WTC11 (cell line): ENCODE results near the gene ARHGAP30. TPM values are rescaled to one million over a fixed set of nuclear protein-coding genes. Genes with fewer than 3 reads are reported as not detected.

Experiments used
- ATAC-seq: fragments of 200-7000 bp; cut with Tn5 transposase; 2 replicates; pipeline ENCODE4 v1.10.0; 2021; ENCODE audit warnings: mild to moderate bottlenecking, moderate library complexity
- CTCF ChIA-PET: fragments of 300-600 bp; sonication (Branson Sonifier 250); formaldehyde crosslinking; loops from one replicate; lab custom pipeline; 2021; ENCODE audit warnings: antibody characterized with exemption; lab: Charles Lee
- POLR2A ChIA-PET: fragments of 350-600 bp; sonication (Branson Sonifier 250); formaldehyde crosslinking; loops from one replicate; lab custom pipeline; 2021; ENCODE audit warnings: antibody characterized with exemption; lab: Charles Lee
- DNase-seq: peaks from one replicate; pipeline ENCODE4 v3.0.0; 2021; ENCODE audit warnings: low spot score
- H3K27ac Mint-ChIP-seq: 2 replicates; pipeline ENCODE4 v1.8.0; 2021; ENCODE audit warnings: mixed read lengths
- H3K27me3 Mint-ChIP-seq: 2 replicates; pipeline ENCODE4 v1.8.0; 2021; ENCODE audit warnings: low read depth, mild to moderate bottlenecking, moderate library complexity, mixed read lengths
- H3K36me3 Mint-ChIP-seq: 2 replicates; pipeline ENCODE4 v1.8.0; 2021; ENCODE audit warnings: mixed read lengths
- H3K4me1 Mint-ChIP-seq: 2 replicates; pipeline ENCODE4 v1.8.0; 2022; ENCODE audit warnings: mixed read lengths
- H3K4me3 Mint-ChIP-seq: 2 replicates; pipeline ENCODE4 v1.8.0; 2021; ENCODE audit warnings: mild to moderate bottlenecking, moderate library complexity, mixed read lengths
- H3K9me3 Mint-ChIP-seq: 2 replicates; pipeline ENCODE4 v1.8.0; 2021; ENCODE audit warnings: mixed read lengths
- CREB1 ChIP-seq: sonication (generic); formaldehyde crosslinking; IDR thresholded peaks from 2 replicates; pipeline ENCODE4 v1.8.0; 2023; ENCODE audit warnings: mild to moderate bottlenecking, missing genetic modification reagents
- GABPB1 ChIP-seq: sonication (generic); formaldehyde crosslinking; IDR thresholded peaks from 2 replicates; pipeline ENCODE4 v1.8.1; 2023; ENCODE audit warnings: mild to moderate bottlenecking, missing genetic modification reagents
- JAZF1 ChIP-seq: fragments of 250-450 bp; sonication (Bioruptor Pico); IDR thresholded peaks from 2 replicates; pipeline ENCODE4 v1.9.0; 2021; ENCODE audit warnings: moderate library complexity, mild to moderate bottlenecking, inconsistent platforms
- NR1H2 ChIP-seq: sonication (generic); formaldehyde crosslinking; IDR thresholded peaks from 2 replicates; pipeline ENCODE4 v1.9.0; 2021; ENCODE audit warnings: mild to moderate bottlenecking, moderate library complexity, missing genetic modification reagents
- NR2C2 ChIP-seq: sonication (generic); formaldehyde crosslinking; IDR thresholded peaks from 2 replicates; pipeline ENCODE4 v1.8.0; 2022; ENCODE audit warnings: mild to moderate bottlenecking, missing genetic modification reagents
- RORB ChIP-seq: fragments of 250-450 bp; sonication (Bioruptor Pico); IDR thresholded peaks from 2 replicates; pipeline ENCODE4 v1.9.0; 2021; ENCODE audit warnings: mild to moderate bottlenecking
- total RNA-seq: library from RNA; stranded (reverse); gene quantifications from 3 replicates; pipeline ENCODE4 v1.2.3, GENCODE V29; 2021
- TF ChIP-seq, protein P1 (sequence below): sonication (generic); formaldehyde crosslinking; IDR thresholded peaks from 2 replicates; pipeline ENCODE4 v1.8.1; 2023; ENCODE audit warnings: mild to moderate bottlenecking, moderate library complexity, missing genetic modification reagents
- TF ChIP-seq, protein P2 (sequence below): fragments of 200-600 bp; IDR thresholded peaks from 2 replicates; pipeline ENCODE4 v1.8.0; 2022; ENCODE audit warnings: antibody characterized with exemption
- TF ChIP-seq, protein P3 (sequence below): sonication (generic); formaldehyde crosslinking; IDR thresholded peaks from 2 replicates; pipeline ENCODE4 v1.8.0; 2023; ENCODE audit warnings: missing genetic modification reagents, mild to moderate bottlenecking, borderline replicate concordance
- TF ChIP-seq, protein P4 (sequence below): fragments of 250-450 bp; sonication (Bioruptor Pico); IDR thresholded peaks from 2 replicates; pipeline ENCODE4 v1.9.0; 2021; ENCODE audit warnings: mild to moderate bottlenecking
- TF ChIP-seq, protein P5 (sequence below): sonication (generic); formaldehyde crosslinking; IDR thresholded peaks from 2 replicates; pipeline ENCODE4 v1.8.1; 2023; ENCODE audit warnings: mild to moderate bottlenecking, missing genetic modification reagents, moderate library complexity
- TF ChIP-seq, protein P6 (sequence below): sonication (generic); formaldehyde crosslinking; IDR thresholded peaks from 2 replicates; pipeline ENCODE4 v1.8.0; 2022; ENCODE audit warnings: missing genetic modification reagents
- TF ChIP-seq, protein P7 (sequence below): sonication (generic); formaldehyde crosslinking; IDR thresholded peaks from 2 replicates; pipeline ENCODE4 v1.8.1; 2023; ENCODE audit warnings: mild to moderate bottlenecking, missing genetic modification reagents, moderate library complexity
- TF ChIP-seq, protein P8 (sequence below): sonication (generic); formaldehyde crosslinking; IDR thresholded peaks from 2 replicates; pipeline ENCODE4 v1.8.1; 2023; ENCODE audit warnings: mild to moderate bottlenecking, missing genetic modification reagents

The ARHGAP30 gene
- total RNA-seq, 1 experiment from 2014 or later: 0.52 TPM

DNA sequence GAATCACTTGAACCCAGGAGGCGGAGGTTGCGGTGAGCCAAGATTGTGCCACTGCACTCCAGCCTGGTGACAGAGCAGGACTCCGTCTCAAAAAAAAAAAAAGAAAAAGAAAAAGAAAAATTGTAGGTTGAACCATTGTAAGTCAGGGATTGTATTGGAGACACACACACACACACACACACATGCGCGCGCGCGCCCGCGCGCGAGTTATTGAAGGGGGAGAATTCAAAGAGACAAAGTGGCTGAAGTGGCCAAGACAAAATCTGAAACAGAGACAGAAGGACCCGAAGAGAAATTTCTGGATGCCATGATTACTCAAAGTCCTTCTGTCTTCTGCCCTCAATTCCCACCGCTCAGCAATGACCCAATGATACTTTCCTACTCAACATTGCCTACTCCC, 24.8 kb upstream of the ARHGAP30 start (continued):
- TF ChIP-seq, protein P1, sequence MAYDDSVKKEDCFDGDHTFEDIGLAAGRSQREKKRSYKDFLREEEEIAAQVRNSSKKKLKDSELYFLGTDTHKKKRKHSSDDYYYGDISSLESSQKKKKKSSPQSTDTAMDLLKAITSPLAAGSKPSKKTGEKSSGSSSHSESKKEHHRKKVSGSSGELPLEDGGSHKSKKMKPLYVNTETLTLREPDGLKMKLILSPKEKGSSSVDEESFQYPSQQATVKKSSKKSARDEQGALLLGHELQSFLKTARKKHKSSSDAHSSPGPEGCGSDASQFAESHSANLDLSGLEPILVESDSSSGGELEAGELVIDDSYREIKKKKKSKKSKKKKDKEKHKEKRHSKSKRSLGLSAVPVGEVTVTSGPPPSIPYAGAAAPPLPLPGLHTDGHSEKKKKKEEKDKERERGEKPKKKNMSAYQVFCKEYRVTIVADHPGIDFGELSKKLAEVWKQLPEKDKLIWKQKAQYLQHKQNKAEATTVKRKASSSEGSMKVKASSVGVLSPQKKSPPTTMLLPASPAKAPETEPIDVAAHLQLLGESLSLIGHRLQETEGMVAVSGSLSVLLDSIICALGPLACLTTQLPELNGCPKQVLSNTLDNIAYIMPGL (CRISPR knock-in tag): no peak
- TF ChIP-seq JAZF1 (CRISPR knock-in tag) (no peak), NR2C2 (no peak)
- TF ChIP-seq, protein P2, sequence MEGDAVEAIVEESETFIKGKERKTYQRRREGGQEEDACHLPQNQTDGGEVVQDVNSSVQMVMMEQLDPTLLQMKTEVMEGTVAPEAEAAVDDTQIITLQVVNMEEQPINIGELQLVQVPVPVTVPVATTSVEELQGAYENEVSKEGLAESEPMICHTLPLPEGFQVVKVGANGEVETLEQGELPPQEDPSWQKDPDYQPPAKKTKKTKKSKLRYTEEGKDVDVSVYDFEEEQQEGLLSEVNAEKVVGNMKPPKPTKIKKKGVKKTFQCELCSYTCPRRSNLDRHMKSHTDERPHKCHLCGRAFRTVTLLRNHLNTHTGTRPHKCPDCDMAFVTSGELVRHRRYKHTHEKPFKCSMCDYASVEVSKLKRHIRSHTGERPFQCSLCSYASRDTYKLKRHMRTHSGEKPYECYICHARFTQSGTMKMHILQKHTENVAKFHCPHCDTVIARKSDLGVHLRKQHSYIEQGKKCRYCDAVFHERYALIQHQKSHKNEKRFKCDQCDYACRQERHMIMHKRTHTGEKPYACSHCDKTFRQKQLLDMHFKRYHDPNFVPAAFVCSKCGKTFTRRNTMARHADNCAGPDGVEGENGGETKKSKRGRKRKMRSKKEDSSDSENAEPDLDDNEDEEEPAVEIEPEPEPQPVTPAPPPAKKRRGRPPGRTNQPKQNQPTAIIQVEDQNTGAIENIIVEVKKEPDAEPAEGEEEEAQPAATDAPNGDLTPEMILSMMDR: no peak

DNA sequence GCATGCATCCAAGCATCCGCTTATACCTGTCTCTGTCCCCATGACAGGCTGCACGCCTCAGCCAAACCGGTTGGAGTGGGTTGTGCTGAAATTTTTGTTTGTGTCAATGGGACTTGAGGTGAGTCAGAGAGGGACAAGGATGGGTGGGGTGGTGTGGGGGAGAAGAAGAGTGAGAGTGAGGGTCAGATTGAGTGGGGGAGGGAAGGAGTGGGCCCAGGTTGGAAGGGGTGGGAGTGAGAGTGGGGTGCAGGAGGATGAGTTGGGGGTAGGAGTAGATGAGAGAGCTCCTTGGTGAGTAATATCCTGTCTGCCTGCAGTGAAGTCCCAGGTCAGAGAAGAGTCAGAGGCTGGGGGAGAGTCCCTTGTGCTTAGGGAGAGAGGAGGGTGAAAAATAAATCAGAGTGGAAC, 22.9 kb upstream of the ARHGAP30 start:
- TF ChIP-seq, protein P3, sequence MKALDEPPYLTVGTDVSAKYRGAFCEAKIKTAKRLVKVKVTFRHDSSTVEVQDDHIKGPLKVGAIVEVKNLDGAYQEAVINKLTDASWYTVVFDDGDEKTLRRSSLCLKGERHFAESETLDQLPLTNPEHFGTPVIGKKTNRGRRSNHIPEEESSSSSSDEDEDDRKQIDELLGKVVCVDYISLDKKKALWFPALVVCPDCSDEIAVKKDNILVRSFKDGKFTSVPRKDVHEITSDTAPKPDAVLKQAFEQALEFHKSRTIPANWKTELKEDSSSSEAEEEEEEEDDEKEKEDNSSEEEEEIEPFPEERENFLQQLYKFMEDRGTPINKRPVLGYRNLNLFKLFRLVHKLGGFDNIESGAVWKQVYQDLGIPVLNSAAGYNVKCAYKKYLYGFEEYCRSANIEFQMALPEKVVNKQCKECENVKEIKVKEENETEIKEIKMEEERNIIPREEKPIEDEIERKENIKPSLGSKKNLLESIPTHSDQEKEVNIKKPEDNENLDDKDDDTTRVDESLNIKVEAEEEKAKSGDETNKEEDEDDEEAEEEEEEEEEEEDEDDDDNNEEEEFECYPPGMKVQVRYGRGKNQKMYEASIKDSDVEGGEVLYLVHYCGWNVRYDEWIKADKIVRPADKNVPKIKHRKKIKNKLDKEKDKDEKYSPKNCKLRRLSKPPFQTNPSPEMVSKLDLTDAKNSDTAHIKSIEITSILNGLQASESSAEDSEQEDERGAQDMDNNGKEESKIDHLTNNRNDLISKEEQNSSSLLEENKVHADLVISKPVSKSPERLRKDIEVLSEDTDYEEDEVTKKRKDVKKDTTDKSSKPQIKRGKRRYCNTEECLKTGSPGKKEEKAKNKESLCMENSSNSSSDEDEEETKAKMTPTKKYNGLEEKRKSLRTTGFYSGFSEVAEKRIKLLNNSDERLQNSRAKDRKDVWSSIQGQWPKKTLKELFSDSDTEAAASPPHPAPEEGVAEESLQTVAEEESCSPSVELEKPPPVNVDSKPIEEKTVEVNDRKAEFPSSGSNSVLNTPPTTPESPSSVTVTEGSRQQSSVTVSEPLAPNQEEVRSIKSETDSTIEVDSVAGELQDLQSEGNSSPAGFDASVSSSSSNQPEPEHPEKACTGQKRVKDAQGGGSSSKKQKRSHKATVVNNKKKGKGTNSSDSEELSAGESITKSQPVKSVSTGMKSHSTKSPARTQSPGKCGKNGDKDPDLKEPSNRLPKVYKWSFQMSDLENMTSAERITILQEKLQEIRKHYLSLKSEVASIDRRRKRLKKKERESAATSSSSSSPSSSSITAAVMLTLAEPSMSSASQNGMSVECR (CRISPR knock-in tag): no peak
- no peak for TF ChIP-seq NR1H2 (CRISPR knock-in tag)
- TF ChIP-seq, protein P4, sequence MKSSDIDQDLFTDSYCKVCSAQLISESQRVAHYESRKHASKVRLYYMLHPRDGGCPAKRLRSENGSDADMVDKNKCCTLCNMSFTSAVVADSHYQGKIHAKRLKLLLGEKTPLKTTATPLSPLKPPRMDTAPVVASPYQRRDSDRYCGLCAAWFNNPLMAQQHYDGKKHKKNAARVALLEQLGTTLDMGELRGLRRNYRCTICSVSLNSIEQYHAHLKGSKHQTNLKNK (CRISPR knock-in tag): no peak
- no peak for ATAC-seq
- Mint-ChIP-seq H3K27ac (no peak overlapping the region), H3K27me3 (peaks cover 6% of the 10 kb centered on the region; the same call in 1 of the 2 replicates), H3K4me1 (peaks cover 6% of the 10 kb centered on the region), H3K4me3 (no peak overlapping the region), H3K36me3 (no peaks in the 10 kb centered on the region), H3K9me3 (no peaks in the 10 kb centered on the region)
- CTCF ChIA-PET: no interaction called here
- POLR2A ChIA-PET: interaction anchor here (0.6 to 0.8 kb wide), 2 partner anchors 101 to 697 kb away, joined by 3 to 7 read pairs; no protein-coding TSS in a partner anchor
- no peak for DNase-seq

DNA sequence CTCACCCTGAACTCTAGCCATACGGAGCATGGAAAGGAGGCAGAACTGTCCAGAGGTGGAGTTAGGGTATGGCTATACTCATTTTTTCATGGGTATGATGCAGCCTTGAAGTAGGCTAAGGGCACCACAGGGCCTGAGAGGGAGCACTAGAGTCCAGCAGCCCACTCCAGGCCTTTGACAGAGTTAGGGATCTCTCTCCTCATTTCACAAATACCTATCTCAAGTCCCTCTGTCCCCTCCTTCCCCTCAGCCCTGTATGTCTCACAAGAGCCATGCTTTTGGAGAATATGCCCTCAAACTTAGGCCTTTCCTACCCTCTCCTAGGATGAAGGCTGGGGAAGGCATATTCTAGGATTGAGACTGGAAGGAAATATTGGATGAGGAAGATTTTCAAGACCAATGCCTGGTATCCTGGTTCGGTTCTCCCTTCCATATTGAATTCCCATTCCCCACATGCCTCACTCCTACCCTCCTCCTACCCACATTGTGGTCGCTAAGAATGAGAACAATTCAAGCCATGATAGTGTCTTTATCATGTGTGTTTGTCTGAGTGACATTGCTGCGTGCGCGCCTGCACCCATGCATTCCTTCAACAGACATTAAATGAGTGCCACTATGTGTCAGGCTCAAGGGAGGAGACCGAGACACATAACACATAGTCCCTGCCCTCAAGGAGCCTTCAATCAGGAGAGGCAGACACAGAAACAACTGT, 22.3 kb upstream of the ARHGAP30 start:
- POLR2A ChIA-PET: no interaction called here
- no peak overlapping the region for H3K27ac Mint-ChIP-seq
- H3K36me3 Mint-ChIP-seq: no peaks in the 10 kb centered on the region
- peaks cover 6% of the 10 kb centered on the region; the same call in 1 of the 2 replicates for H3K27me3 Mint-ChIP-seq
- H3K4me1 Mint-ChIP-seq: peaks cover 4% of the 10 kb centered on the region
- ATAC-seq (no peak), DNase-seq (no peak)
- H3K9me3 Mint-ChIP-seq: no peaks in the 10 kb centered on the region
- H3K4me3 Mint-ChIP-seq: no peak overlapping the region
- CTCF ChIA-PET: no interaction called here
- TF ChIP-seq, protein P5, sequence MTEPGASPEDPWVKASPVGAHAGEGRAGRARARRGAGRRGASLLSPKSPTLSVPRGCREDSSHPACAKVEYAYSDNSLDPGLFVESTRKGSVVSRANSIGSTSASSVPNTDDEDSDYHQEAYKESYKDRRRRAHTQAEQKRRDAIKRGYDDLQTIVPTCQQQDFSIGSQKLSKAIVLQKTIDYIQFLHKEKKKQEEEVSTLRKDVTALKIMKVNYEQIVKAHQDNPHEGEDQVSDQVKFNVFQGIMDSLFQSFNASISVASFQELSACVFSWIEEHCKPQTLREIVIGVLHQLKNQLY: no peak
- TF ChIP-seq, protein P6, sequence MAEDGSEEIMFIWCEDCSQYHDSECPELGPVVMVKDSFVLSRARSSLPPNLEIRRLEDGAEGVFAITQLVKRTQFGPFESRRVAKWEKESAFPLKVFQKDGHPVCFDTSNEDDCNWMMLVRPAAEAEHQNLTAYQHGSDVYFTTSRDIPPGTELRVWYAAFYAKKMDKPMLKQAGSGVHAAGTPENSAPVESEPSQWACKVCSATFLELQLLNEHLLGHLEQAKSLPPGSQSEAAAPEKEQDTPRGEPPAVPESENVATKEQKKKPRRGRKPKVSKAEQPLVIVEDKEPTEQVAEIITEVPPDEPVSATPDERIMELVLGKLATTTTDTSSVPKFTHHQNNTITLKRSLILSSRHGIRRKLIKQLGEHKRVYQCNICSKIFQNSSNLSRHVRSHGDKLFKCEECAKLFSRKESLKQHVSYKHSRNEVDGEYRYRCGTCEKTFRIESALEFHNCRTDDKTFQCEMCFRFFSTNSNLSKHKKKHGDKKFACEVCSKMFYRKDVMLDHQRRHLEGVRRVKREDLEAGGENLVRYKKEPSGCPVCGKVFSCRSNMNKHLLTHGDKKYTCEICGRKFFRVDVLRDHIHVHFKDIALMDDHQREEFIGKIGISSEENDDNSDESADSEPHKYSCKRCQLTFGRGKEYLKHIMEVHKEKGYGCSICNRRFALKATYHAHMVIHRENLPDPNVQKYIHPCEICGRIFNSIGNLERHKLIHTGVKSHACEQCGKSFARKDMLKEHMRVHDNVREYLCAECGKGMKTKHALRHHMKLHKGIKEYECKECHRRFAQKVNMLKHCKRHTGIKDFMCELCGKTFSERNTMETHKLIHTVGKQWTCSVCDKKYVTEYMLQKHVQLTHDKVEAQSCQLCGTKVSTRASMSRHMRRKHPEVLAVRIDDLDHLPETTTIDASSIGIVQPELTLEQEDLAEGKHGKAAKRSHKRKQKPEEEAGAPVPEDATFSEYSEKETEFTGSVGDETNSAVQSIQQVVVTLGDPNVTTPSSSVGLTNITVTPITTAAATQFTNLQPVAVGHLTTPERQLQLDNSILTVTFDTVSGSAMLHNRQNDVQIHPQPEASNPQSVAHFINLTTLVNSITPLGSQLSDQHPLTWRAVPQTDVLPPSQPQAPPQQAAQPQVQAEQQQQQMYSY (CRISPR knock-in tag): no peak
- TF ChIP-seq, protein P7, sequence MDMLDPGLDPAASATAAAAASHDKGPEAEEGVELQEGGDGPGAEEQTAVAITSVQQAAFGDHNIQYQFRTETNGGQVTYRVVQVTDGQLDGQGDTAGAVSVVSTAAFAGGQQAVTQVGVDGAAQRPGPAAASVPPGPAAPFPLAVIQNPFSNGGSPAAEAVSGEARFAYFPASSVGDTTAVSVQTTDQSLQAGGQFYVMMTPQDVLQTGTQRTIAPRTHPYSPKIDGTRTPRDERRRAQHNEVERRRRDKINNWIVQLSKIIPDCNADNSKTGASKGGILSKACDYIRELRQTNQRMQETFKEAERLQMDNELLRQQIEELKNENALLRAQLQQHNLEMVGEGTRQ: no peak
- TF ChIP-seq, protein P8, sequence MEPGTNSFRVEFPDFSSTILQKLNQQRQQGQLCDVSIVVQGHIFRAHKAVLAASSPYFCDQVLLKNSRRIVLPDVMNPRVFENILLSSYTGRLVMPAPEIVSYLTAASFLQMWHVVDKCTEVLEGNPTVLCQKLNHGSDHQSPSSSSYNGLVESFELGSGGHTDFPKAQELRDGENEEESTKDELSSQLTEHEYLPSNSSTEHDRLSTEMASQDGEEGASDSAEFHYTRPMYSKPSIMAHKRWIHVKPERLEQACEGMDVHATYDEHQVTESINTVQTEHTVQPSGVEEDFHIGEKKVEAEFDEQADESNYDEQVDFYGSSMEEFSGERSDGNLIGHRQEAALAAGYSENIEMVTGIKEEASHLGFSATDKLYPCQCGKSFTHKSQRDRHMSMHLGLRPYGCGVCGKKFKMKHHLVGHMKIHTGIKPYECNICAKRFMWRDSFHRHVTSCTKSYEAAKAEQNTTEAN (CRISPR knock-in tag): no peak
- TF ChIP-seq GABPB1 (CRISPR knock-in tag): no peak
- no peak for TF ChIP-seq CREB1
- no peak for TF ChIP-seq RORB (CRISPR knock-in tag)
